Activated naive CD8-positive, alpha-beta T cell treated with anti-CD3 and anti-CD28 coated beads, Interleukin-2, amount 10 ng/mL, durations not matched to agents 7 days and 5 days (primary cell): ENCODE measurements around the gene ABCA13. TPM values are rescaled to one million over a fixed set of nuclear protein-coding genes. Genes with fewer than 3 reads are reported as not detected.
"Not testable (repeated sequence)": the region's sequence is repeated elsewhere in the genome, so short reads cannot be mapped to it uniquely, and the experiment has no call there.

Experiments used
- ATAC-seq: fragments of 150-1000 bp; cut with Tn5 transposase; one replicate; pipeline ENCODE4 v1.10.0; 2021; ENCODE audit warnings: low read depth, moderate library complexity
- POLR2A ChIA-PET: fragments of 350-600 bp; sonication (Branson Sonifier 250); formaldehyde crosslinking; loops from one replicate; lab custom pipeline; 2021; ENCODE audit warnings: antibody characterized with exemption; lab: Charles Lee
- DNase-seq: peaks from one replicate; pipeline ENCODE4 v3.0.0; 2021
- H3K27ac Mint-ChIP-seq: one replicate; pipeline ENCODE4 v1.8.0; 2022; ENCODE audit warnings: mild to moderate bottlenecking, mixed read lengths
- H3K27me3 Mint-ChIP-seq: one replicate; pipeline ENCODE4 v1.8.0; 2022; ENCODE audit warnings: mild to moderate bottlenecking, moderate library complexity, mixed read lengths
- H3K36me3 Mint-ChIP-seq: one replicate; pipeline ENCODE4 v1.8.0; 2021; ENCODE audit warnings: mild to moderate bottlenecking, mixed read lengths
- H3K4me1 Mint-ChIP-seq: one replicate; pipeline ENCODE4 v1.8.0; 2021; ENCODE audit warnings: mixed read lengths
- H3K4me3 Mint-ChIP-seq: one replicate; pipeline ENCODE4 v1.8.0; 2022; ENCODE audit warnings: mild to moderate bottlenecking, moderate library complexity, mixed read lengths
- H3K9me3 Mint-ChIP-seq: one replicate; pipeline ENCODE4 v1.8.0; 2021; ENCODE audit warnings: mixed read lengths
- total RNA-seq, 2 experiments: library from RNA; stranded (reverse); gene quantifications; one replicate each; pipeline ENCODE4 v1.2.3, GENCODE V29; 2021

ABCA13 gene
- under 1 TPM; 0.06 to 0.17 TPM for total RNA-seq

GRCh38 chr7:48171202-48171601 is at the start of gene ABCA13:
ABCA13 (plus strand) TSS chr7:48171458; CDS start chr7:48171484, 26 bp downstream.
- Mint-ChIP-seq H3K4me1 (no peaks in the 10 kb centered on the region), H3K4me3 (no peak within 1 kb of the TSS), H3K9me3 (peaks cover 2% of the 10 kb centered on the region), H3K27me3 (peaks cover 7% of the 10 kb centered on the region), H3K36me3 (no peaks in the 10 kb centered on the region), H3K27ac (no peak within 1 kb of the TSS)
- ATAC-seq: no peak
- POLR2A ChIA-PET: no interaction called here
- DNase-seq: no peak

- H3K27ac Mint-ChIP-seq: no peak overlapping the region
Observed at GRCh38 chr7:48126037-48126436, 45.2 kb upstream of the ABCA13 start.

GRCh38 chr7:48130658-48131108 is 40.6 kb upstream of the ABCA13 start:
- POLR2A ChIA-PET: no interaction called here
- H3K27me3 Mint-ChIP-seq: peaks cover 12% of the 10 kb centered on the region
- ATAC-seq: no peak

More at GRCh38 chr7:48126037-48126436, 45.2 kb upstream of the ABCA13 start:
- peaks cover 12% of the 10 kb centered on the region for H3K27me3 Mint-ChIP-seq
- DNase-seq (no peak), ATAC-seq (no peak)
- POLR2A ChIA-PET: no interaction called here
- H3K36me3 Mint-ChIP-seq: peaks cover 2% of the 10 kb centered on the region
- H3K4me1 Mint-ChIP-seq: peaks cover 1% of the 10 kb centered on the region
- H3K4me3 Mint-ChIP-seq: no peak overlapping the region
- peaks cover 2% of the 10 kb centered on the region for H3K9me3 Mint-ChIP-seq

GRCh38 chr7:48132792-48133191 is 38.5 kb upstream of the ABCA13 start:
- H3K36me3 Mint-ChIP-seq: no peaks in the 10 kb centered on the region
- H3K4me1 Mint-ChIP-seq: peaks cover 1% of the 10 kb centered on the region
- no peaks in the 10 kb centered on the region for H3K9me3 Mint-ChIP-seq
- peaks cover 9% of the 10 kb centered on the region for H3K27me3 Mint-ChIP-seq
- no peak overlapping the region for H3K27ac Mint-ChIP-seq
- H3K4me3 Mint-ChIP-seq: no peak overlapping the region
- POLR2A ChIA-PET: no interaction called here
- DNase-seq (no peak), ATAC-seq (no peak)

More at GRCh38 chr7:48130658-48131108, 40.6 kb upstream of the ABCA13 start:
- H3K27ac Mint-ChIP-seq: no peak overlapping the region
- peaks cover 1% of the 10 kb centered on the region for H3K4me1 Mint-ChIP-seq
- peaks cover 2% of the 10 kb centered on the region for H3K36me3 Mint-ChIP-seq
- no peaks in the 10 kb centered on the region for H3K9me3 Mint-ChIP-seq
- no peak for DNase-seq
- H3K4me3 Mint-ChIP-seq: no peak overlapping the region

GRCh38 chr7:48139459-48139858 is 31.8 kb upstream of the ABCA13 start:
- POLR2A ChIA-PET: no interaction called here
- Mint-ChIP-seq H3K36me3 (no peaks in the 10 kb centered on the region), H3K4me3 (peak overlapping the region; percentile 38)

GRCh38 chr7:48140001-48140681 is 31.1 kb upstream of the ABCA13 start:
- DNase-seq (no peak), ATAC-seq (no peak)
- POLR2A ChIA-PET: no interaction called here
- Mint-ChIP-seq H3K4me3 (peak overlapping the region; percentile 38), H3K27ac (no peak overlapping the region), H3K9me3 (no peaks in the 10 kb centered on the region), H3K27me3 (peaks cover 3% of the 10 kb centered on the region), H3K4me1 (peaks cover 1% of the 10 kb centered on the region), H3K36me3 (no peaks in the 10 kb centered on the region)

More at GRCh38 chr7:48139459-48139858, 31.8 kb upstream of the ABCA13 start:
- Mint-ChIP-seq H3K9me3 (no peaks in the 10 kb centered on the region), H3K4me1 (peaks cover 1% of the 10 kb centered on the region), H3K27ac (no peak overlapping the region), H3K27me3 (peaks cover 3% of the 10 kb centered on the region)
- no peak for ATAC-seq
- no peak for DNase-seq

- Mint-ChIP-seq H3K4me1 (peaks cover 1% of the 10 kb centered on the region), H3K9me3 (no peaks in the 10 kb centered on the region), H3K36me3 (no peaks in the 10 kb centered on the region), H3K27me3 (peaks cover 11% of the 10 kb centered on the region), H3K27ac (no peak overlapping the region), H3K4me3 (no peak overlapping the region)
- POLR2A ChIA-PET: no interaction called here
- no peak for ATAC-seq
- DNase-seq: no peak
Observed at GRCh38 chr7:48141521-48141920, 29.7 kb upstream of the ABCA13 start.

GRCh38 chr7:48144291-48144768 is 26.9 kb upstream of the ABCA13 start:
- peaks cover 12% of the 10 kb centered on the region for H3K27me3 Mint-ChIP-seq
- no peaks in the 10 kb centered on the region for H3K9me3 Mint-ChIP-seq
- POLR2A ChIA-PET: no interaction called here
- H3K4me1 Mint-ChIP-seq: peaks cover 1% of the 10 kb centered on the region
- H3K4me3 Mint-ChIP-seq: no peak overlapping the region
- no peak for DNase-seq
- ATAC-seq: no peak
- H3K36me3 Mint-ChIP-seq: no peaks in the 10 kb centered on the region
- no peak overlapping the region for H3K27ac Mint-ChIP-seq

- no peak for DNase-seq
- H3K4me1 Mint-ChIP-seq: no peaks in the 10 kb centered on the region
- H3K9me3 Mint-ChIP-seq: no peaks in the 10 kb centered on the region
- no peak for ATAC-seq
- H3K36me3 Mint-ChIP-seq: no peaks in the 10 kb centered on the region
- no peak overlapping the region for H3K4me3 Mint-ChIP-seq
- peaks cover 19% of the 10 kb centered on the region for H3K27me3 Mint-ChIP-seq
- H3K27ac Mint-ChIP-seq: no peak overlapping the region
- POLR2A ChIA-PET: no interaction called here
Observed at GRCh38 chr7:48147078-48147591, 24.1 kb upstream of the ABCA13 start.

- H3K4me3 Mint-ChIP-seq, H3K9me3 Mint-ChIP-seq, ATAC-seq, H3K36me3 Mint-ChIP-seq, DNase-seq, H3K27ac Mint-ChIP-seq, H3K4me1 Mint-ChIP-seq, POLR2A ChIA-PET: not testable (repeated sequence)
- peaks cover 19% of the 10 kb centered on the region for H3K27me3 Mint-ChIP-seq
Observed at GRCh38 chr7:48147690-48148089, 23.6 kb upstream of the ABCA13 start.

GRCh38 chr7:48148311-48148710 is 22.9 kb upstream of the ABCA13 start:
- H3K4me3 Mint-ChIP-seq: no peak overlapping the region
- no peak for ATAC-seq
- H3K4me1 Mint-ChIP-seq: no peaks in the 10 kb centered on the region
- POLR2A ChIA-PET: no interaction called here
- H3K9me3 Mint-ChIP-seq: no peaks in the 10 kb centered on the region
- no peak for DNase-seq
- no peak overlapping the region for H3K27ac Mint-ChIP-seq
- H3K27me3 Mint-ChIP-seq: peaks cover 19% of the 10 kb centered on the region
- H3K36me3 Mint-ChIP-seq: no peaks in the 10 kb centered on the region

- no peak for ATAC-seq
- Mint-ChIP-seq H3K9me3 (no peaks in the 10 kb centered on the region), H3K27me3 (peaks cover 18% of the 10 kb centered on the region), H3K27ac (no peak overlapping the region), H3K4me3 (no peak overlapping the region), H3K36me3 (no peaks in the 10 kb centered on the region), H3K4me1 (no peaks in the 10 kb centered on the region)
- no peak for DNase-seq
- POLR2A ChIA-PET: no interaction called here
Observed at GRCh38 chr7:48149058-48149457, 22.2 kb upstream of the ABCA13 start.

GRCh38 chr7:48150086-48150485 is 21.2 kb upstream of the ABCA13 start:
- peaks cover 18% of the 10 kb centered on the region for H3K27me3 Mint-ChIP-seq
- no peaks in the 10 kb centered on the region for H3K4me1 Mint-ChIP-seq
- DNase-seq (no peak), ATAC-seq (no peak)
- no peaks in the 10 kb centered on the region for H3K36me3 Mint-ChIP-seq
- POLR2A ChIA-PET: no interaction called here
- H3K27ac Mint-ChIP-seq: no peak overlapping the region
- no peaks in the 10 kb centered on the region for H3K9me3 Mint-ChIP-seq
- no peak overlapping the region for H3K4me3 Mint-ChIP-seq

- Mint-ChIP-seq H3K9me3 (no peaks in the 10 kb centered on the region), H3K36me3 (no peaks in the 10 kb centered on the region), H3K4me1 (no peaks in the 10 kb centered on the region), H3K27ac (no peak overlapping the region), H3K27me3 (peaks cover 13% of the 10 kb centered on the region), H3K4me3 (no peak overlapping the region)
- POLR2A ChIA-PET: no interaction called here
- DNase-seq (no peak), ATAC-seq (no peak)
Observed at GRCh38 chr7:48154792-48155413, 16.4 kb upstream of the ABCA13 start.
